GM12891 (cell line): Measurements from ENCODE around the gene KCNN1.
"Not testable (repeated sequence)": the region's sequence is repeated elsewhere in the genome, so short reads cannot be mapped to it uniquely, and the experiment has no call there.

Experiments used
- POLR2A ChIP-seq: IDR thresholded peaks from 2 replicates; pipeline ENCODE4 v1.6.1; 2011; ENCODE audit warnings: low read depth, low read length, control low read depth
- POLR2AphosphoS5 ChIP-seq: IDR thresholded peaks from 2 replicates; pipeline ENCODE4 v1.6.1; 2011; ENCODE audit warnings: low read depth, low read length, control low read depth
- TAF1 ChIP-seq: IDR thresholded peaks from 2 replicates; pipeline ENCODE4 v1.6.1; 2011; ENCODE audit warnings: low read depth, low read length, control low read depth

DNA sequence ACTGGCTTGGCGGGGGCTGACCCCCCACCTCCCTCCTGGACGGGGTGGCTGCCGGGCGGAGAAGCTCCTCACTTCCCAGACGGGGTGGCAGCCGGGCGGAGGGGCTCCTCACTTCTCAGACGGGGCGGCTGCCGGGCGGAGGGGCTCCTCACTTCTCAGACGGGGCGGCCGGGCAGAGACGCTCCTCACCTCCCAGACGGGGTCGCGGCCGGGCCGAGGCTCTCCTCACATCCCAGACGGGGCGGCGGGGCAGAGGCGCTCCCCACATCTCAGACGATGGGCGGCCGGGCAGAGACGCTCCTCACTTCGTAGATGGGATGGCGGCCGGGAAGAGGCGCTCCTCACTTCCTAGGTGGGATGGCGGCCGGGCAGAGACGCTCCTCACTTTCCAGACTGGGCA lies 38.8 kb downstream of the KCNN1 start:
- not testable (repeated sequence) for TF ChIP-seq TAF1, POLR2A, POLR2AphosphoS5
